ENCODE data around the gene ZBP1. TPM values are rescaled to one million over a fixed set of nuclear protein-coding genes. Genes with fewer than 3 reads are reported as not detected.

ZBP1 gene
- total and polyA plus RNA-seq, 11 donors, result 0.15 to 1.7 (median 0.31) TPM; not detected in 6

DNA sequence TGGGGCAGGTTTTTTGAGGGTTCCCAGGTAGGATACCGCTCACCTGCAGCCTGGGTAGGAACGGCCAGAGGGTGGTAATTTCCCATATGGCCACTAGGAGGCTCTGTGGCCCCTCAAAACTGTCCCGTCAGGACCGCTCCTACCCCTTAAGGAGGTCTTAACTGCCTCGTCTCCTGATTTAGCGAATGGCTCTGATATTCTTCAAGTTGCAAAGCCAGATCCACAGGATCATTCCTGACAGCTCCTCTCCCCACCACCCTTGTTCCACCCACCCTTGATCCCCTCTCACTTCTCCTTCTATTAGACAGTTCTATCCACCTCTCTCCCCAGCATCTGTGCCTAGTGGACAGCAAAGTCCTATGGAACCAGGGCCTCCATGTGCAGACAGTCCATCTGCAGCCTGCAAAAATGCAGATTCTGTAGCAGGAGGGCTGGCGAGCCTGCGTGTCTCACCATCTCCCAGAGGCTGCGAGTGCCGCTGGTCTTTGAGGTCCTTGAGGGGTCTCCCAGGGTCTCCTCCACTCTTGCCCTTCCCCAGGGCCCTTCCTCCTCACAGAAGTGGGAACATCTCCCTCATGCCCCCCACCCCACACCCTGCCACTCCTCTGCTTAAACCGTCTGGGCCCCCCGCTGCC is 34.3 kb upstream of the ZBP1 start:
- DNase-seq (peak in 4 of 5 donors; percentile 30 to 53 (median 39)), ATAC-seq (peak; percentile 45 to 64 (median 54))
- Histone ChIP-seq H3K4me1 (peaks cover 0 to 18% (median 5%) of the 10 kb centered on the region in 12 donors), H3K27ac (no peak overlapping the region), H3K36me3 (peaks cover 0 to 70% (median 40%) of the 10 kb centered on the region in 9 donors), H3K27me3 (no peaks in the 10 kb centered on the region), H3K9me3 (no peaks in the 10 kb centered on the region), H3K4me3 (no peak overlapping the region)
- intact Hi-C loops (cut with DNase I), result loop anchor here (1.0 to 10.0 kb wide), 14 partner anchors 54 to 528 kb away; no protein-coding TSS in a partner anchor
- WGBS, 4 donors, result 41 to 45% (median 41%) methylated on average over 12 of the region's 12 CpGs
- peak; percentile 85 to 94 (median 90) for TF ChIP-seq CTCF (IDR thresholded peaks at IDR 0.05)
- TF ChIP-seq POLR2A (IDR thresholded peaks at IDR 0.05), result no peak

- WGBS, 4 donors, result 56 to 69% (median 60%) methylated on average over 5 of the region's 5 CpGs
- ATAC-seq (no peak), DNase-seq (peak in 4 of 5 donors; percentile 4 to 16 (median 8))
- Histone ChIP-seq H3K4me1 (peaks cover 0 to 18% (median 5%) of the 10 kb centered on the region in 12 donors), H3K4me3 (no peak overlapping the region), H3K27ac (no peak overlapping the region), H3K27me3 (no peaks in the 10 kb centered on the region), H3K36me3 (peaks cover 0 to 64% (median 36%) of the 10 kb centered on the region in 9 donors), H3K9me3 (no peaks in the 10 kb centered on the region)
- TF ChIP-seq POLR2A (IDR thresholded peaks at IDR 0.05), result no peak
- no peak for TF ChIP-seq CTCF (IDR thresholded peaks at IDR 0.05)
- intact Hi-C loops (cut with DNase I), result loop anchor here (1.0 to 10.0 kb wide), 14 partner anchors 55 to 528 kb away; no protein-coding TSS in a partner anchor
Measured at GRCh38 chr20:57653910-57654309, 33.7 kb upstream of the ZBP1 start.

DNA sequence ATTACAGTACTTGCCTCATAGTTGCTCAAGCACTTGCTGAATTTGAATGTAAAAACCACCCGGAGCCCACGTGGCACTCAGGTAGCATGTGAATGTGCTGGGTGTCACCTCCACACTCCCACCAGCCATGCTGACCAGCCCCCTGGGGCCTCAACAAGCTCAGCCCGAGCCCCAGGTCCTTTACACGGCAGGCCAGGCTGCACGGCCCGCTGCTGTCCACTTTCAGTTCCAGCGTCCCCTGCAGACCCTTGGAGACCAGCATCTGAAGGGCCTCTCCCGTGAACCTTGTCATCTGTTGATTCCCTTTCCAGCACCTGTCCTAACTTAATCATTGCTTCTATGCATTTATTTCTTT is 33.3 kb upstream of the ZBP1 start:
- Histone ChIP-seq H3K9me3 (no peaks in the 10 kb centered on the region), H3K36me3 (peaks cover 0 to 60% (median 32%) of the 10 kb centered on the region in 9 donors), H3K27me3 (no peaks in the 10 kb centered on the region), H3K4me1 (peaks cover 0 to 18% (median 5%) of the 10 kb centered on the region in 12 donors), H3K27ac (no peak overlapping the region), H3K4me3 (no peak overlapping the region)
- DNase-seq (peak in 3 of 5 donors; percentile 7 to 24 (median 12)), ATAC-seq (no peak)
- no peak for TF ChIP-seq POLR2A (IDR thresholded peaks at IDR 0.05)
- TF ChIP-seq CTCF (IDR thresholded peaks at IDR 0.05), result no peak
- intact Hi-C loops (cut with DNase I), result loop anchor here in 7 of 10 donors (2.0 to 10.0 kb wide), 10 partner anchors 56 to 529 kb away; no protein-coding TSS in a partner anchor
- WGBS, 4 donors, result 85 to 94% (median 94%) methylated on average over 8 of the region's 8 CpGs
